GM12878 (cell line): ENCODE measurements around the gene PAXX. TPM values are rescaled to one million over a fixed set of nuclear protein-coding genes. Genes with fewer than 3 reads are reported as not detected.

Experiments used
- ATAC-seq: fragments of 200-7000 bp; cut with Tn5 transposase; 3 replicates; pipeline ENCODE4 v1.9.1; 2020; ENCODE audit warnings: mild to moderate bottlenecking, moderate library complexity
- BruUV-seq: library from RNA; stranded (reverse); fragments of 400-500 nt; replicated peaks from 2 replicates; lab custom pipeline; 2021; lab: Mats Ljungman, UMichigan
- CTCF ChIA-PET: fragments of 300-600 bp; sonication (Branson Sonifier 250); formaldehyde crosslinking; extraction: SDS; loops from one replicate; lab custom pipeline; 2021; ENCODE audit warnings: inconsistent platforms; lab: Yijun Ruan, JAX
- POLR2A ChIA-PET: fragments of 350-600 bp; formaldehyde crosslinking; extraction: SDS; loops from one replicate; lab custom pipeline; 2021; ENCODE audit warnings: inconsistent platforms; lab: Charles Lee
- RAD21 ChIA-PET: fragments of 300-600 bp; sonication (Branson Sonifier 250); formaldehyde crosslinking; loops from one replicate; lab custom pipeline; 2023; ENCODE audit warnings: antibody characterized with exemption; ENCODE audit not compliant: unreplicated experiment; lab: Charles Lee
- SMC1A ChIA-PET: fragments of 300-600 bp; sonication (Branson Sonifier 250); formaldehyde crosslinking; loops from one replicate; lab custom pipeline; 2023; ENCODE audit not compliant: unreplicated experiment, uncharacterized antibody; lab: Charles Lee
- DNase-seq: peaks from one replicate; pipeline ENCODE4 v3.0.0-alpha.2; 2011; ENCODE audit warnings: low read depth, low spot score
- FAIRE-seq: peaks from 3 replicates; lab custom pipeline; 2011; peaks lifted over from hg19 to GRCh38; lab: Jason Lieb, UNC
- H2AFZ ChIP-seq: 2 replicates; pipeline ENCODE4 v1.6.0; 2011; ENCODE audit warnings: low read depth, low read length, control low read depth; ENCODE audit not compliant: control insufficient read depth
- H3K27ac ChIP-seq: 2 replicates; pipeline ENCODE4 v1.5.1; 2011; ENCODE audit warnings: control low read depth; ENCODE audit not compliant: control insufficient read depth, insufficient read depth
- H3K27me3 ChIP-seq, 2 experiments: replicated peaks in 1 of 2; 2 replicates each; pipeline versions ENCODE4 v1.6.0 to v1.6.1; 2011; ENCODE audit warnings: low read length in 1 of 2; ENCODE audit not compliant: control insufficient read depth in 2 of 2, insufficient read depth in 2 of 2
- H3K36me3 ChIP-seq, 2 experiments: 2 replicates each; pipeline ENCODE4 v1.5.1; 2011; ENCODE audit warnings: low read length in 1 of 2; ENCODE audit not compliant: control insufficient read depth in 2 of 2, insufficient read depth in 2 of 2
- H3K4me1 ChIP-seq: 2 replicates; pipeline ENCODE4 v1.6.1; 2011; ENCODE audit warnings: mild to moderate bottlenecking, low read length, moderate library complexity, mixed read lengths; ENCODE audit not compliant: control insufficient read depth, insufficient read depth
- H3K4me2 ChIP-seq: 2 replicates; pipeline ENCODE4 v1.6.0; 2011; ENCODE audit warnings: control low read depth; ENCODE audit not compliant: control insufficient read depth, insufficient read depth
- H3K4me3 ChIP-seq: fragments of 200-600 bp; sonication (generic); 2 replicates; pipeline ENCODE4 v1.5.1; 2016
- H3K79me2 ChIP-seq: 2 replicates; pipeline ENCODE4 v1.6.0; 2011; ENCODE audit warnings: low read length; ENCODE audit not compliant: control insufficient read depth, insufficient read depth
- H3K9ac ChIP-seq: 2 replicates; pipeline ENCODE4 v1.8.0; 2011; ENCODE audit warnings: low read length, control low read depth, mixed read lengths; ENCODE audit not compliant: control insufficient read depth, insufficient read depth
- H3K9me3 ChIP-seq: replicated peaks from 3 replicates; pipeline ENCODE4 v1.5.1; 2011; ENCODE audit warnings: mild to moderate bottlenecking, low read length; ENCODE audit not compliant: control insufficient read depth, insufficient read depth
- H4K20me1 ChIP-seq: 2 replicates; pipeline ENCODE4 v1.6.0; 2011; ENCODE audit not compliant: control insufficient read depth, insufficient read depth
- ASH2L ChIP-seq: fragments of 300-600, 200-600 bp; sonication (generic); IDR thresholded peaks from 2 replicates; pipeline ENCODE4 v1.6.1; 2017; ENCODE audit warnings: low read depth, mild to moderate bottlenecking, borderline replicate concordance
- BCL3 ChIP-seq: IDR thresholded peaks from 2 replicates; pipeline ENCODE4 v1.6.1; 2011; ENCODE audit warnings: borderline replicate concordance, low read depth, mild to moderate bottlenecking, moderate library complexity, low read length; ENCODE audit not compliant: insufficient read depth, poor library complexity, severe bottlenecking
- EZH2 ChIP-seq: IDR thresholded peaks from 2 replicates; pipeline ENCODE4 v1.6.1; 2012; ENCODE audit warnings: low read depth, mild to moderate bottlenecking, control low read depth, inconsistent platforms, low read length, borderline replicate concordance; ENCODE audit not compliant: control insufficient read depth
- IKZF2 ChIP-seq, 2 experiments: fragments of 450-650 bp; IDR thresholded peaks; 2 replicates each; pipeline ENCODE4 v1.6.1; 2017; ENCODE audit warnings: mild to moderate bottlenecking in 2 of 2, moderate library complexity in 2 of 2
- IRF4 ChIP-seq: IDR thresholded peaks from 2 replicates; pipeline ENCODE4 v1.6.1; 2011; ENCODE audit warnings: low read depth, low read length
- JUND ChIP-seq: IDR thresholded peaks from 2 replicates; pipeline ENCODE4 v1.6.1; 2012; ENCODE audit warnings: low read depth, mild to moderate bottlenecking, low read length, improper control_type of control experiment, moderate library complexity
- KLF5 ChIP-seq: fragments of 450-650 bp; IDR thresholded peaks from 2 replicates; pipeline ENCODE4 v1.6.1; 2014; ENCODE audit warnings: mild to moderate bottlenecking; ENCODE audit not compliant: partially characterized antibody
- MLLT1 ChIP-seq: fragments of 450-650 bp; IDR thresholded peaks from 2 replicates; pipeline ENCODE4 v1.6.1; 2016; ENCODE audit warnings: mild to moderate bottlenecking
- PRDM15 ChIP-seq: fragments of 450-650 bp; formaldehyde crosslinking; IDR thresholded peaks from 2 replicates; pipeline ENCODE4 v1.4.0; 2020; ENCODE audit warnings: mild to moderate bottlenecking, moderate library complexity
- SIX5 ChIP-seq: IDR thresholded peaks from 2 replicates; pipeline ENCODE4 v1.6.1; 2011; ENCODE audit warnings: mild to moderate bottlenecking, low read depth, low read length, moderate library complexity; ENCODE audit not compliant: severe bottlenecking
- SMC3 ChIP-seq: IDR thresholded peaks from 2 replicates; pipeline ENCODE4 v1.6.1; 2011; ENCODE audit warnings: low read length, improper control_type of control experiment, borderline replicate concordance
- TBL1XR1 ChIP-seq: IDR thresholded peaks from 2 replicates; pipeline ENCODE4 v1.6.1; 2012; ENCODE audit warnings: low read depth, low read length, improper control_type of control experiment
- TCF12 ChIP-seq: IDR thresholded peaks from 2 replicates; pipeline ENCODE4 v1.6.1; 2011; ENCODE audit warnings: low read depth, mild to moderate bottlenecking, low read length
- ZNF274 ChIP-seq: IDR thresholded peaks from one replicate; pipeline ENCODE4 v1.8.0; 2011; ENCODE audit not compliant: insufficient read length, insufficient read depth
- ZNF384 ChIP-seq: IDR thresholded peaks from 2 replicates; pipeline ENCODE4 v1.6.1; 2012; ENCODE audit warnings: low read depth, mild to moderate bottlenecking, low read length, improper control_type of control experiment, borderline replicate concordance
- WGBS: methylation state at CpG from one replicate; pipeline ENCODE4 v1.1.6; 2016; ENCODE audit warnings: low lambda C conversion rate; ENCODE audit not compliant: insufficient replicate concordance, insufficient coverage; ENCODE audit errors: missing lambda C conversion rate; 5-methylcytosine and 5-hydroxymethylcytosine counted together
- in situ Hi-C: fragments of 300-500 bp; cut with MboI; formaldehyde crosslinking; loops from 9 replicates; pipeline ENCODE4 v1.14.3; 2018; ENCODE audit warnings: mixed read lengths
- intact Hi-C: fragments of 100-400 bp; cut with micrococcal nuclease; formaldehyde crosslinking; loops from one replicate; pipeline ENCODE4 v1.14.2; 2022; ENCODE audit not compliant: unreplicated experiment
- polyA plus RNA-seq, 11 experiments: library from polyadenylated mRNA; depleted of rRNA in 4 of 11; unstranded in 6 of 11; stranded (reverse) in 5 of 11; fragments of >200 nt; fragmentation: Nextera tagmentation in 4 of 11; fragmentation: Illumina TruSeq in 1 of 11; extraction: Ambion mirVana in 4 of 11; extraction: Trizol in 1 of 11; gene quantifications; 1 replicate in 1 of 11; 2 replicates in 10 of 11; pipeline versions ENCODE4 v1.2.1 to v1.2.3, GENCODE V29; 2011 to 2016; ENCODE audit warnings: inconsistent platforms in 2 of 11, missing spikeins in 2 of 11, low read depth in 1 of 11
- total RNA-seq, 4 experiments: library from RNA; depleted of rRNA in 3 of 4; stranded (reverse); fragments of >200 nt in 3 of 4; fragmentation: Illumina TruSeq in 1 of 4; extraction: Trizol in 1 of 4; gene quantifications; 2 replicates each; pipeline versions ENCODE4 v1.2.1 to v1.2.3, GENCODE V29; 2013 to 2021

PAXX gene
- total and polyA plus RNA-seq, 10 of the 15 experiments (the other 5 are each of a cell fraction or from before 2014, with no cell fraction given) = 0.18 to 60.6 (median 29.5) TPM

- H3K79me2 ChIP-seq = peaks cover 19% of the 10 kb centered on the region
- H3K27me3 ChIP-seq = no peaks in the 10 kb centered on the region
- H3K4me1 ChIP-seq = peaks cover 10% of the 10 kb centered on the region
- intact Hi-C loops = loop anchor here (10.0 kb wide), 1 partner anchor 152 kb away; the partner anchor contains the start of genes CCDC183 and TMEM141
- H2AFZ ChIP-seq = no peak overlapping the region
- ChIA-PET RAD21 (interaction anchor here (0.6 to 2.1 kb wide), 17 partner anchors 13 to 203 kb away, joined by 3 to 109 read pairs (median 6); partner anchors contain the start of genes AJM1, FUT7, NPDC1 and PAXX), SMC1A (interaction anchor here (0.8 to 2.4 kb wide), 13 partner anchors 28 to 254 kb away, joined by 3 to 77 read pairs (median 4); partner anchors contain the start of genes FUT7, NPDC1, PAXX and TPRN), POLR2A (interaction anchor here (3.0 kb wide), 1 partner anchor 88 kb away, joined by 19 read pairs; no protein-coding TSS in a partner anchor), CTCF (interaction anchor here (0.7 to 3.5 kb wide), 38 partner anchors 11 to 181 kb away, joined by 3 to 163 read pairs (median 6); partner anchors contain the start of genes ABCA2, AJM1, CLIC3 and FUT7)
- ATAC-seq (no peak), FAIRE-seq (no peak), DNase-seq (no peak)
- H3K9me3 ChIP-seq = no peaks in the 10 kb centered on the region
- H3K27ac ChIP-seq = no peak overlapping the region
- H3K36me3 ChIP-seq = peaks cover 0 to 4% of the 10 kb centered on the region in 2 experiments; a peak in 2 of 4 replicates
- H3K4me3 ChIP-seq = no peak overlapping the region
- no peak overlapping the region for H3K9ac ChIP-seq
- BruUV-seq = no TSS peak
- in situ Hi-C loops = loop anchor here (5.0 kb wide), 1 partner anchor 90 kb away; no protein-coding TSS in a partner anchor
- no peak overlapping the region for H3K4me2 ChIP-seq
- 45% methylated on average over 26 of the region's 26 CpGs for WGBS
- no peaks in the 10 kb centered on the region for H4K20me1 ChIP-seq
- TF ChIP-seq SIX5 (no peak), MLLT1 (no peak), SMC3 (no peak), BCL3 (no peak), PRDM15 (CRISPR knock-in tag) (no peak), EZH2 (no peak), IKZF2 (IDR thresholded peaks at IDR 0.05) (no peak), KLF5 (no peak), ASH2L (no peak), ZNF384 (no peak), TBL1XR1 (no peak), TCF12 (no peak), JUND (no peak), ZNF274 (no peak), IRF4 (no peak)
These were observed 45.0 kb upstream of the PAXX start for GRCh38 chr9:136947028-136947891.
